NOMO-1 treated with DMSO at 0.1 percent for 48 hours (cell line): ENCODE data around the gene OASL.
A peak's percentile ranks its signal among the peaks of the same experiment; 100 is the strongest.

Experiments
- DNase-seq: peaks from one replicate; lab custom pipeline; 2025; ENCODE audit not compliant: unreplicated experiment; lab: John Stamatoyannopoulos, UW

OASL gene

DNA sequence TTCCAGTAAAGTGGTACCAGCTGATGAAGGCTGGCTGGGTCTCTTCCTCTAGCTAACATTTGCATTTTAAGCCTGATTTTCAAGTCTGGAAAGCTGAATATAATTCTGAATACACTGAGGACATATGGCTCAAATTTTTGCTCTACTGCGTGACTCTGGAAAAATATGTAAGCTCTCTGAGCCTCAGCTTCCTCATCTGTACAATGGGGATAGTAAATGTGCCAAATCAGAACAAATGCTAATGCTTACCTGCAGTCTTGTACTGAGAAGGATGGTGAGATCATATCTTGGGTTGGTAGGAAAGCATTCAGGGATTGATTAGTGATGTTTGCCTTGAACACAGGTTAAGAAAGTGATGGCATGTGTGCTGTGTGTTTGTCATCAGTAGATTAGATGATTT is 46.1 kb downstream of the OASL start:
- no peak for DNase-seq

DNA sequence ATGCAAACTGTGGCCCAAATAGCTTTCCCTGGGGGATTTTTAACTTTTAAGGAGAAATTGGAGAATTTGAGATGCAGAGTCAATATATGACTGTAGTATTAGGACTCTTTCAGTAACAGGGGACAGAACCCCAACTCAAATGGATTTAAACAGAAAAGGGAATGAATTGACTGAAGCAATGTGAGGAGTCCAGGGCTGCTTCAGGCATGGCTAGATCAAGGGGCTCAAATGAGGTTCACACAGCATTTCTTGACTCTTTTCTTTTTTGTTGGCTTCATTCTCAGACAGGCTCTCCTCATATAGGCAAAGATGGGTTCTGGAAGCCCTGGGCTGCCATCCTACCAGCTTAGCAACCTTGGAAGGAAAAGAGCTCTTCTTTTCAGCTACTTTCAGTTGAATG is 47.1 kb downstream of the OASL start:
- no peak for DNase-seq

DNA sequence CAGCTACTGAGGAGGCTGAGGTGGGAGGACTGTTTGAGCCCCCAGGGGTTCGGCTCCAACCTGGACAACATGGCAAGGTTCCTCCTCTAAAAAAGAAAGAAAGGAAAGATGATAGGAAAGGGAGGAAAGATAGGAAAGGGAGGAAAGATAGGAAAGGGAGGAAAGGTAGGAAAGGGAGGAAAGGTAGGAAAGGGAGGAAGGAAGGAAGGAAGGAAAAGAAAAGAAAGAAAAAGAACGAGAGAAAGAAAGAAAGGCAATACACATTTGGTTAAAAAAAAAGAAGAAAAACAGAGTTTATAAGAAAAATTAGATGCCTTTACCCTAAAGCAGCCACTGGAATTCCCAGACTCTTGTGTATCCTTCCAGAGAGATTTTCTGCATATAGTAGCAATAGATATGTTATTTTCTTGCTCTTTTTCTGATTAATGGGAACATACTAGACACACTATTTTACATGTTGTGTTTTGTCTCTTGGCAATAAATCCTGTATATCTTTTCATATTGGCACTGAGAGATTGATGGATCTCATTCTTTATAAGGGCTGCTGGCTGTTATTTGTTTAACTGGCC is 48.5 kb downstream of the OASL start:
- DNase-seq = no peak

DNA sequence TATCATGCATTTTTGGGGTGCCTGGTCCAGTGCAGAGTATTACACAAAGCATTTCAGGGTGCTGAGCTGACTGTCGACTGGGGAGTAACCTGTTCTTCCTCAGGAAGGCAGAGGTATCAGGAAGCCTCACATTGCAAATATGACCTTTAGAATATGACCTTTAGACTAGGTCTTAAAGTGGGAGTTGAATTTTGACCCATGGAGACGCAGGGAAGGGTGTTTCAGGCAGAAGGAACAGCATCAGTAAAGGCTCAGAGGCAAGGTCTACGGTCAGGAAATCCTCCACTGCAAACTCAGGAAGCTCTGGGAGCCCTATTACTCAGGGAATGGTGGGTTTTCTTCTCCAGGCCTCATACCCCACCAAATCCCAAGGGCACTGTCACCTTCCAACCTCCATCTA is 49.4 kb downstream of the OASL start:
- DNase-seq = no peak

DNA sequence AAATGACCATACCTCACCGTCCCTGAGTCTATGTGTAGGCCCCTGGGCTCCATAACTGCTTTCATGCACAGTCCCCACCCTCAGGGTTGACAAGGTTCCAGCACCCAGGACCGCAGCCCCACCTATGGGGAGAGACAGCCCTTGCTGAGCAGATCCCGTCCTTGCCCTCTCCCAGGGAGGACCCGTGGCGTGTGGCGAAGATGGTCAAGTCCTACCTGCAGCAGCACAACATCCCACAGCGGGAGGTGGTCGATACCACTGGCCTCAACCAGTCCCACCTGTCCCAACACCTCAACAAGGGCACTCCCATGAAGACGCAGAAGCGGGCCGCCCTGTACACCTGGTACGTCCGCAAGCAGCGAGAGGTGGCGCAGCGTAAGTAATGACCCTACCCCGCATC is 50.4 kb downstream of the OASL start:
- no peak for DNase-seq

DNA sequence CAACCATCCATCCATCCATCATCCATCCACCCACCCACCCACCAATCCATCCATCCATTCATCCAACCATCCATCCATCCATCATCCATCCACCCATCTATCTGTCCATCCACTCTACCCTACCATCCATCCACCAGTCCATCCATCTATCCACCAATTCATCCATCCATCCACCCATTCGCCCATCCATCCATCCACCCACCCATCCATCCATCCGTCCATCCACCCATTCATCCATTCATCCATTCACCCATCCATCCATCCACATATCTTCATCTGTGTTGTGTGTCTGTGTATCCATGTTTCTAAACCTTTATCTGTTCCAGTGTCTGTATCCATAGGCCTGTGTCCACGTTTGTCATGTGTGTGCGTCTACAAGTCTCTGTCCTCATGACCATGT is 50.8 kb downstream of the OASL start:
- DNase-seq = no peak

DNA sequence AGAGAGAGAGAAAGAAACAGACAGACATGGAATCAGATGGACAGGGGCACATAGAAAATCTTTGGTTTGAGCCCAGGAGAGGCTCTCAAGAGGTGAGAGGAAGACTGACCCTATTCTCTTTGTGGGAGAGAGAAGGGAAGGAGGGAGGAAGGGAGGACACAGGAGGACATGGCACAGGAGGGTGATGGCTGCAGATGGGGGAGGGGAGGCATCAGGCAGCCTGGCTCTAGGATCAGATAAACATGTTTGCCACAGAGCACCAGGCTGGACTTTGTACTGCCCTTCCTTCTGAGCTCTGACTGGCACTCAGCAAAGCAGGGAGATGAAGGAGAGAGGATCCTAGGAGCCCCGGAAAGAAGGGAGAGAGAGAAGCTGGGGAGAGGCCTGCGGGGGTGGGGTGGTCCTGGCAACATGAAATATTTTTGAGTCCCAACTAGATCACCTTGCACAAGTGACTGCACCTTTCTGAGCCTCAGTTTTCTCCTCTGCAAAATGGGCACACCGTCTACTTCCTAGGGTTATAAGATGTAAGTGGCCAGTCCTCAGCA is 54.6 kb downstream of the OASL start:
- no peak for DNase-seq

DNA sequence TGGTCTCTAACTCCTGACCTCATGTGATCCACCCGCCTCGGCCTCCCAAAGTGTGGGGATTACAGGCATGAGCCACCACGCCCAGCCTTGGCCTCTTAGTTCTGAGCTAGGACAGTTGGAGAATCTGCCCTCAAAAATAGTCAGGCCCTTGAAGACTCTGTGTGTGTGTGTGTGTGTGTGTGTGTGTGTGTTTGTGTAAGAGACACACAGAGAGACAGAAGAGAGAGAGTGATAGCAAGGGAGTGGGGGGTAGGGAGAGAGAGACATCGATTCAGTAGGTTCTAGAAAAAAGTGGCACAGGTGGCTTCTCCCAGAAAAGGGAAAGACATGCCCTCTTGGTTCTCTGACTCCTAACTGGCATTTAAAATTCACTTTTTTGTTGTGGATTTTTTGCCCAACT is 55.3 kb downstream of the OASL start:
- no peak for DNase-seq

DNA sequence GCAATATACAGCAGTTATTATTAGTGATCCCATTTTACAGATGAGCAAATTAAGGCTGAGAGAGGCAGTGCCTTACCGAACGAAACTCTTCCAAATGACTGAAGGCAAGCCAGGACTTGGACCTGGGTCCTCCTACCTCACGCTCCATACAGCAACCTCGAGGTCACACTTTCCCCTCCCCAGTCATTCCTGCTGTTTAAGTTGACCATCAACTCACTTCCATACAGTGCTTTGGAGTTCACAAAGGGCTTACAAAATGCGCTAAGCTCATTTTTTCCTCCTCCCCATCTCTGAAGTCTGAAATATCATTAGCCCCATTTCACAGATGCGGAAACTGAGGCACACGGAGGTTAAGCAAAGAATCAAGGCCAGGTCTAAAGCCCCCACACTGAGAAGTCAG is 56.4 kb downstream of the OASL start:
- no peak for DNase-seq

DNA sequence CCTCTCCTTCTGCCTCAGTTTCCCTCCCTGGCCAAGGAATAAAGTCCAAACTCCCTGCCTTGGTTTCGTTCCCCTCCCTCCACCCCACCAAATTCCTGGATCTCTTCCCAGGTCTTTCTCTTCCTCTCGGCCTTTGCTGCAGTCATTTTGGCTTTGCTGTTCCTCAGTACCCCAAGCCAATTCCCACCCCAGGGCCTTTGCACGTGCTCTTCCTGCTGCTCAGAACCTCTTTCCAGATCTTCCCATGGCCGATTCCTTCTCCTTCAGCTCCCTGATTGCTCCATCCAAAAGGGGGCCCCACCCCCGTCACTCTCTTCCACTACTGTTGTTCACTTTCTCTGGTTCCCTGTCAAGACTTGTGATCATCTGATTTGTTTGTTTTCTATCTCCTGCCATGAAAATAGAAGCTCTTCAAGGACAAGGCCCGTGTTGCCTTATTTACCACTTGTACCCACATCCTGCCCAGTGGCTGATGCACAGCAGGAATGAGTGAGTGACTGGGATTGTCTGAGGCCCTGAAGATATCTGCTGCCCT is 57.6 kb downstream of the OASL start:
- DNase-seq = no peak

DNA sequence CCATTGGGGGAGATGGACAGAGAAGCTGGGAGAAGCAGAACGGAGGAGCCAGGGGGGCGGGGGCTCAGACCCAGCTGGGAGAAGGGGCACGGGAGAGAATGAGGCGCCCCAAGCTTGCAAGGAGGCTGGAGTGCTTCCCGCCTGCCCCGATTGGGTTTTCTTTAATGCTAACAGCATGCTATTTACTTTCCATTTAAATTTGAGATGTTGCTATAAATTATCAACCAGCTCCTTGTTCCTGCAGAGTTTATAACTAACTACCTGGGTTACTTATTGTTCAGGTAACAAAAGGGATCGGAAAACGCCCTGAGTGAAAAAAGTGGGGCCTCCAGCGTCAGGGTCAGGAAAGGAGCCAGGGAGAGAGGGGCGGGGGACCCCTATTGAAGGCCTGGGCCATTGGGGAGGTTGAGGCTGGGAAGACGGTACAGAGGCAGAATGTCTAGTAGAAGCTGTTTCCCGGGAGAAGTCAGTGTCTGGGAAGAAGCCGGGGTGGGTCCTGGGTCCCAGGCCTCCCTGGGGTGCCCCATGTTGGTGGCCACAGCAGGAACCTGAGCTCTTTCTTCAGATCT is 58.2 kb downstream of the OASL start:
- no peak for DNase-seq

DNA sequence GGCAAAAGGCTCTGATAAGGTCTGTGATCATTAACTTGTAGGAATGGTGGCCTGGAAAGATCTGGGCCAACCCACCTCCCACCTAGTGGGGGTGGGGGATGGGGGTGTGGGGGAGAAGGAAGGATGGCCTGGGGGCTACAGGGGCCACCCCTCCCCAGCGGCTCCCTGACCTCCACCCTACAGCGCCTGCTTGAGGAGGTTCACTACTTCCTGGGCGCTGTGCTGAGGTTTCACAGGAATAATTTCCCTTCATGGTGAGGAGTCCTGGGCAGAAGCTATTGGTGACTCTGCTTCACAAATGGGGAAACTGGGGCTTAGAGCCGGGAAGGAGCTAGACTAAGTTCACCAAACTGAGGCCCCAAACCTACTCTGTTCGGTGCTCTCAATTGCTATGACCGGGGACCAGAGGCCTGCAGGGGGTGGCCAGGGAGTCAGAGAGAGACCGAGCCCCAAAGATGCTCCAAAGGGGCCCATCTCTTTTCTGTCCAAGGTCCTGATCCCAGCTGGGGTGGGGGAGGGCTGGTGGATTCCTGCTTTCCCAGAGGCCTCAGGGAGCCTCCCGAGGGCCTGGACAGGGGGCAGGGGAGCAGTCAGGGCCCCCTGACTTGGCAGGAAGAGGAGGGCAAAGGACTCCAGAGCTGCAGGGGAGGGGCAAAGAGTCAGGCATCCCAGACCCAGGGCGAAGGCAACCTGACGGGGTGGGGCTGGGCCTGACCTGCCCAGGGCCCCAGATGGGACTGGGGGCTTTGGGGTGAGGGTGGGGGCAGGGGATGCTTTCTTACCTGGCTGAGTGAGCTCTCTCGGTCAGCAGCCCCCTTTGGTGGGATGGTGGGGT is 59.0 kb downstream of the OASL start:
- DNase-seq = no peak

DNA sequence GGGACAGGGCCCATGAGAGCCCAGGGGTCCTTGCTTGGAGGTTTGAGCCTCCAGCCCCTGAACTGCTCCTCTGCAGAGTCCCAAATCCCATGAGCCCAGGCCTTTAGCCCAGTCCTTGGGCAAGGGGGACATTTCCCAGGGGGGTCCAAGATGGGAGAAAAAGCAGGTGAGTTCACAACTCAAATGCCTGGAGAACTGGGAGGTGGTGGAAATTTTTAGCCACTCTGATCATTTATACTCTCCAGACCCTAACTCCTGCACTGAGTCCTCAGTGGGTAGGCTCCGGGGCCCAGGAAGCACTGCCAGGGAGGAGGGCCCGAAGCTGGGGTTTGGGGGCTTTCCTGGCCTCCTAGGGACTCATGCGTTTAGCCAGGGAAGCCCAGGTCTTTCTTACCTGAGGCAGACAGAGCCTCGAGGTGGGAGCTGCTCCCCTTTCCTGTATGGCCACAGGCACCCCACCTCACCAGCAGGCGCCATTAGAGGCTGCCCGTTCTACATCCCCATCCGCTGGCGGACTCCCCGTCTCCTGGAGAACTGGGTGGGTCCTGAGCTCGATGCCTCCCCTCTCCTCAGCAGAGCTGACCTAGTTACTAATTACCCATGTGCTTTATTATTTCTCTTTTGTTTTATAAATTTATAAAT is 59.7 kb downstream of the OASL start:
- DNase-seq = no peak

DNA sequence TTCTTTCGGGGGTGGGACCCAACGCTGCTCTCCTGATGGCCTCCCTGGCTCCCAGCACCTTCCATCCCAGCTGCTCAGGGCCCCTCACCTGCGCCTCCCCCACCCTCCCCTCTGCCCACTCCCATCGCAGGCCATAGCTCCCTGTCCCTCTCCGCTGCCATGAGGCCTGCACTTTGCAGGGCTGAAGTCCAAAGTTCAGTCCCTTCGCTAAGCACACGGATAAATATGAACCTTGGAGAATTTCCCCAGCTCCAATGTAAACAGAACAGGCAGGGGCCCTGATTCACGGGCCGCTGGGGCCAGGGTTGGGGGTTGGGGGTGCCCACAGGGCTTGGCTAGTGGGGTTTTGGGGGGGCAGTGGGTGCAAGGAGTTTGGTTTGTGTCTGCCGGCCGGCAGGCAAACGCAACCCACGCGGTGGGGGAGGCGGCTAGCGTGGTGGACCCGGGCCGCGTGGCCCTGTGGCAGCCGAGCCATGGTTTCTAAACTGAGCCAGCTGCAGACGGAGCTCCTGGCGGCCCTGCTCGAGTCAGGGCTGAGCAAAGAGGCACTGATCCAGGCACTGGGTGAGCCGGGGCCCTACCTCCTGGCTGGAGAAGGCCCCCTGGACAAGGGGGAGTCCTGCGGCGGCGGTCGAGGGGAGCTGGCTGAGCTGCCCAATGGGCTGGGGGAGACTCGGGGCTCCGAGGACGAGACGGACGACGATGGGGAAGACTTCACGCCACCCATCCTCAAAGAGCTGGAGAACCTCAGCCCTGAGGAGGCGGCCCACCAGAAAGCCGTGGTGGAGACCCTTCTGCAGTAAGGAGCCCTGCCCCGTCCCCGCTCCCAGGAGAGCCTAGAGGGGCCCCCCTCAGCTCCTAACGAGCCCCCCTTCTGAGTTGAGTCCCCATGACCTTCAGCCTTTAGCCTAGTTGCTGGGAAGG is 60.5 kb downstream of the OASL start, which contains the start of gene HNF1A:
Gene HNF1A, plus strand, starts transcription at position 248 of the 924 bp plus-strand sequence. Its CDS starts 226 bp downstream, at position 474.
- DNase-seq = no peak

DNA sequence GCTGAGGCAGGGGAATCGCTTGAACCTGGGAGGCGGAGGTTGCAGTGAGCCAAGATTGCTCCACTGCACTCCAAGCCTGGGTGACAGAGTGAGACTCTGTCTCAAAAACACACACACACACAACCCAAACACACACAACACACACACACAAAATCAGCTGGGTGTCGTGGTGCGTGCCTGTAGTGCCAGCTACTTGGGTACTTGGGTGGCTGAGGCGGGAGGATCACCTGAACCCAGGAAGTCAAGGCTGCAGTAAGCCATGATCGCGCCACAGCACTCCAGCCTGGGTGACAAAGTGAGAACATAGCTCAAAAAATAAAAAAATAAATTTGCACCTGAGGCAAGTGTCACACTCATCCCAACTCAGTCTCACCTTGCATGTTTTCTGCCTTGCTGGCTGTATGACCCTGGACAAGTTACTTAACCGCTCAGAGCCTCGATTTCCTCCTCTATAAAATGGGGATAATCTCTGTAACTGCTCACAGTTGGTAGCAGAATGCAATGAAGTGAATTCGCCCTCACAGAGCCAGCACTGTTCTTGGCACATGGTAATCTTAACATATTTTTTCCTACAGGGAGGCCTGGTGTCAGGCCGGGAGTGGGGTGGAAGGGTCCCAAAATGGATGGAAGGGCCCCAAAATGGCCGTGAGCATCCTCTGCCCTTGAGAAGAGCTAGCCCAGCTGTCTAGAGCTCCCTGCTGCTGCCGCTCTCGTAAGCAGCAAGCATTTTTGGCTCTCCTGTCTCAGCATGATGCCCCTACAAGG is 61.3 kb downstream of the OASL start:
- DNase-seq = no peak

DNA sequence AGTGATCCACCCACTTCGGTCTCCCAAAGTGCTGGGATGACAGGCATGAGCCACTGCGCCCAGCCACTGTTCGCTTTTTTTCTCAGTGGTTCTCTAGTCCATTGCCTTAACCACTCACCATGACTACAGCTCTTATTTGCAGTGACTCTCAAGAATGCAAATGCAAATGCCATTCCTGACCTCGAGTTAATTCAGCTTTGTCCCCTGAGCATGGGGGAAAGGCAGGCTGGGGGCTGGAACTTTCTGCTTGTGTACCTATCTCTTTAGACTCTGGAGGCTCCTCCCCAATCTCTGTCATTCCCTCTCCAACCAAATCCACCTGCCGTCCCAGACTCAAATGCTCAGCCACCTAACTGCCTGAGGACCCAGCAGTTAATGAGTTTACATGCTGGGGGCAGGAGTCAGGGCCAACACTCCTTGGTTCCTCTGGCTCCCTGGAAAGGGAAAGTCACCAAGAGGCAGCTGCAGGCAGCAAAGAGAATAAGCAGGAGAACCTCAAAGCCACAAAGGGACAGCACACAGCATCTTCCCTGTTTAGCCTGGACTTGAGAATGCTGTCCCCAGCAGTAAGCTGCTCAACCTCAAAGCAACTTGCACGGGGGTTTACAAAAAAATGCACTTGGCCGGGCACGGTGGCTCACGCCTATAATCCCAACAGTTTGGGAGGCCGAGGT is 66.0 kb downstream of the OASL start:
- no peak for DNase-seq

DNA sequence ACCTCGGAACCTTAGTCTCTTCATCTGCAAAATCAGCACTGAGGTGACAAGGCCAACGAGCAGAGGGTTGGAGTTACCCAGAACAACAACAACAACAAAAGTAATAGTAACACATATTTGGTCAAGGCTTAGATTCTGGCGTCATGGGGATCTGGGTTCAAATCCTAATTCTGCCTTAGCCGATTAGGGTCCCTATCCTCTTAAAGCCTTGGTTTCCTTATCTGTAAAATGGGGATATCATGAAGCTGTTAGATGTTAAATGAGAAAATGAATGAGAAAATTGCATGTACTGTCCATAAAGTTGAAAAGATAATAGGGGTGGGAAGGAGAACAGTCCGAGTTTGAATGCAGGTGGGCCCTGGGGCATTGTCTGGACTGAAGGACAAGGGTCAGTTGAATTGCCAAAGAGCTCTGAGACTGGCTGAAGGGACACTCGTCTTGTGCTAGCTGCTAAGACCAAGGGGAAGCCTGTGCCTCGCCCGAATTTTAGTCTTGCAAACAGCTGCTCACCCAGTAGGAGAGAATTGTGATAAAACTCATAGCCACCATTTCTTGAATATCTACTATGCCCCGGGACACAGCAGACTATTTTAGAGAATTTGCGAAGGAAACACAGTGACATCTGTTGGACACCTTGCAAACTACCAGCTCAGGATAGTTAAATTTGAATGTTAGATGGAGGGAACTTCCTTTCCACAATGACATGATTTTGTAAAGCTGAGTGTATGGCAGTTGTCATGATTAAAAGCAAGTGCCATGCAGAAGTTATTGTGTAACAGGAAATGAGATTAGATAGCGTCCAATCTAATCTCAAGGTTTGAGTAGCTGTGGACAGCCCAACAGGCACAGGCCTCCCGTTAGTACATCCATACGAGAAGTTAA is 67.5 kb downstream of the OASL start:
- DNase-seq = peak; percentile 98

DNA sequence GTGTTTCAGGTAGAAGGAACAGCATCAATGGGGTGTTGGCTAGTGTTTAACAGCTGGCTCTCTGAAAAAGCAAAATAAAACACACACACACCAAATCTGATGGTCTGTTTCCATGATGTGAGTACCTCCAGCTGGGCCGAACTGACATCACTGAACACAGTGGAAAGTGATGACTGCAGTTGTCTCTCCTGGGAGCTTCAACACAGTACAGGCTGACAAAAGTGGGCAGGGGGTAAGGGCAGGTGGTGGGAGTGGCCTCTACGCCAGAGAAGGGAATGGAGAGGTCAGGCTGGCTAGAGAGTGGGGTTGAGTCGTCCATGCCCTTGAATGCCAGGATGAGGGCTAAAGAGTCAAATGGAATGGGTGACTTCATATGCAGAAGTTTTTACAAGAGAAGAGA is 68.7 kb downstream of the OASL start:
- DNase-seq = no peak
